GM12872 (cell line): ENCODE results near the gene CLEC19A.

Source experiments
- TF ChIP-seq, protein P1 (sequence below): IDR thresholded peaks from 3 replicates; pipeline ENCODE4 v1.5.1; 2011; ENCODE audit warnings: low read depth, mild to moderate bottlenecking, low read length, moderate library complexity; ENCODE audit not compliant: insufficient read depth

CLEC19A gene

DNA sequence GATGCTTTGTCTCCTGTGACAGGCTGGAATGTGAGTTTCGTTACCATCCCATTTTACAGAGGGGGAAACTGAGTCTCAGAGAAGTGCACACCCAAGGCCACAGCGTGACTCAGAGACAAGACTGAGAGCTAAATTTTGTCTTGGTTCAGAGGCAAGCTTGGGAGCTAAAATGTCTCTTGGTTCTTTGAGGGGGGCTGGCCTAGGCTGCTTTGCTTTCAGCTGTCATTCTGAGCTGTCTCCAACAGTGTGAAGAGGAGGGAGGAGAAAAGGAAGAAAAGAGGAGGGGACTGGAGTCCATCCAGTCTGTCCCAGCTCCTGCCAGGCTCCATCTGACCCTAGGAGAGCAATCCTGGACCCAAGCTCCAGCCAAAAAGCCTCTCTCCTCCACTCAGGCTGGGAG, at the start of gene CLEC19A:
Gene CLEC19A (plus strand): TSS at position 301 of the 400 bp plus-strand sequence. CDS start 121 bp downstream, outside the sequence.
- TF ChIP-seq, protein P1, sequence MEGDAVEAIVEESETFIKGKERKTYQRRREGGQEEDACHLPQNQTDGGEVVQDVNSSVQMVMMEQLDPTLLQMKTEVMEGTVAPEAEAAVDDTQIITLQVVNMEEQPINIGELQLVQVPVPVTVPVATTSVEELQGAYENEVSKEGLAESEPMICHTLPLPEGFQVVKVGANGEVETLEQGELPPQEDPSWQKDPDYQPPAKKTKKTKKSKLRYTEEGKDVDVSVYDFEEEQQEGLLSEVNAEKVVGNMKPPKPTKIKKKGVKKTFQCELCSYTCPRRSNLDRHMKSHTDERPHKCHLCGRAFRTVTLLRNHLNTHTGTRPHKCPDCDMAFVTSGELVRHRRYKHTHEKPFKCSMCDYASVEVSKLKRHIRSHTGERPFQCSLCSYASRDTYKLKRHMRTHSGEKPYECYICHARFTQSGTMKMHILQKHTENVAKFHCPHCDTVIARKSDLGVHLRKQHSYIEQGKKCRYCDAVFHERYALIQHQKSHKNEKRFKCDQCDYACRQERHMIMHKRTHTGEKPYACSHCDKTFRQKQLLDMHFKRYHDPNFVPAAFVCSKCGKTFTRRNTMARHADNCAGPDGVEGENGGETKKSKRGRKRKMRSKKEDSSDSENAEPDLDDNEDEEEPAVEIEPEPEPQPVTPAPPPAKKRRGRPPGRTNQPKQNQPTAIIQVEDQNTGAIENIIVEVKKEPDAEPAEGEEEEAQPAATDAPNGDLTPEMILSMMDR: no peak

DNA sequence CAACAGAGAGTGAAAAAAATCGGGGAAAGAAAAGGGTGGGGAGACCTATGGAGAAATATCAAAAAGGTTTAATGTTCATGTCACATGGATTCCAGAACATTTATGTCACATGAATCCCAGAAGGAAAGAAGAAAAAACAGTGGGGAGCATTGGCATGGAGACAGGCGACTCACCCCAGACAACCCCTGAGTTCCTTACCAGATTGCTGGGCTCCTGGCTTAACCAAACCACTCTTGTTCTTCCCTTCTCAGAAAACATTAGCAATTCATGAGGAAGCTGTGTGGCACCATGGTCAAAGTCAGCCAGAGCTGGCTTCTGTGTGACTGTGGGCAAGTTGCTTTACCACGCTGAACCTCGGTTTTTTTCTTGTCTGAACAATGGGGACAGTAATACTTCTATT, 49.6 kb upstream of the CLEC19A start:
- TF ChIP-seq, protein P1: no peak

DNA sequence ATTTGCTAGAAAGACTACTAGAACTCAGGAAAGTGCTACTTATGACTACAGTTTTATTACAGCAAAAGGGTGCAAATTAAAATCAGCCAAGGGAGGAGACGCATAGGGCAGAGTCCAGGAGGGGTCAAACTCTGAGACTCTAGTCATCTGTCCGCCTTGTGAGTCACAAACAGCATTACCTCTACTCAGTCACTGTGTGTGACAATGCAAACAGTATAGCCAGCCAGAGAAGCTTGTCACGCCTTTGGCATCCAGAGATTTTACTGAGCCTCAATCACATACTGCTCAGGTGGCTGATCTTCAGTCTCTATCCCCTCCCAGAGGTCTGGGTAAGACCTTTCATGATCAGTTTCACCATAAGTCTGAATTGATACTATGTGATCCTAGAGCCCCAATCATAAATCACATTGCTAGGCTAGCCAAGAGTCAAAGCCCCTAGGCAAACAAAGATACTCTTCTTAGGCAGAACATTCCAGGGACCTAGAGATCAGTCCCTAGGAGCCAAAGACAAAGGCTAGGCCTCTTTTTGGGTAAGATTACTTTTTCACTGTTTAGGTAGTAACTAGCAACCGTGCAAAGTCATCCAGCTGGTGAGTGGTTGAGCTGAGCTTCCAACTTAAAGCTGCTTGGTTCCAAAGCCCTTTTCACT, 48.8 kb upstream of the CLEC19A start:
- TF ChIP-seq, protein P1: no peak

DNA sequence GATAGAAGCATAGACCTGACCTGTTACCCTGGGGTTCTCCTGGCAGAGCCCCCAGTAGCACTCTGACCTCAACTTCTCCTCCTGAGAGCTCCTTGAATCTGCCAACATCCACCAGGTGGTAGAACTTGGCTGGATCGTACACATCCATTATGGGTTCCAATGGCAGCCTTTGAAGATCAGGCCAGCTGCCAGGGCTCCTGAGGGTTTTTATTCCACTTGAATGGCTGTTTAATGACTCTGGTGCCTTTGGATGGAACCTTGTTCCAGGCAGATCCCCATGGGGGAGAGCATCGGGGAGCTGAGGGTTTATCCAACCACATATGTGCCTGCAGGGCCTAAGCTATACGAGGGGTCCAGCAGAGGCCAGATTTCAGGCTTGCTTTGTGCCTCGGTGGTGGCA, 47.1 kb upstream of the CLEC19A start:
- TF ChIP-seq, protein P1: no peak

DNA sequence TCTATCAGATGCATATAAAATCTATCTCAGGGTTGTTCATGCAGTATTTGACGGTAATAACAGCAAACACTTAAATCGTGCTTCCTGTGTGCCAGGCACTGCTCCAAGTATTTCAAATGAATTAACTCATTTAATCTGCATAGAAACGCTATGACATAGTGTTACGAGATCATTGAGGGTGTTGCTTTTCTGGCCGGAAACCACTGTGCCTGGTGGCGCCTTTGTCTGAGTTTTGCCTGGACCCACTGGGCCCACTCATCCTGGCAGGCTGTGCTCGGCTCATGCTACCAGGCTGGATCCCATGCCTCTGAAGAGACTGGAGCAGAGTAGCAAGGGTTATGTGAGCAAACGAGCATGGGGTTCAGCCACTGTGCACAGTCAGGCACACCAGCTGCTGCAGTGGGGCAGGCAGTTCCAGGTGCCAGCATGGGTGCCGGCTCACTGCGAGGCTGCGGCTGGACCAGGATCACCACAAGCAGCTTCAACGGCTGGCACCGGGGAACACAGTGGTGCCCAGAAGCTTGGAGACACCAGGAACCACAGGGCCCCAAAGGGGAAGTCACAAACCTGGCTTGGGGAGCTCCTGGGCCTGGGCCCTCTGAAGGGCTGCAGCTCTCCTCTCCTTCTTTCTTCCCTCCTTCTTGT, 45.9 kb upstream of the CLEC19A start:
- TF ChIP-seq, protein P1: no peak

DNA sequence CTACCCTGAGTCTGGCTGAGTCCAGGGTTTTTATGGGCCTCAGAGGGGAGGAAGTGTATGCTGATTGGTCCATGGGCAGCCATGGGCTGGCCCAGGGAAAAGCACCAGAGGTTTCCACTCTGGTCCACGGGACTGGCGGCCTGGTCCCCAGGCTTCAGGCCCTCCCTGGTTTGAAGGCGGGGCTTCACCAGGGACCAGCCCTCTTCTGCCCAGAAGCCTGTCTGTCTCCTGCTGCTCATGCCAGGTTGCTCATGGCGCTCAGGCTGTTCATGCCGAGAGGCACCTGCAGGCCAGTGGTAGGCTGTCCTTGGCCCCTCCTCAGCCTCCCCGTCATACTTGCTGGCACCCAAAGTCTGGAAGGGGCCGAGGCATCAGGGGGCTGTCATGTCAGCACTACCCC, 45.0 kb upstream of the CLEC19A start:
- TF ChIP-seq, protein P1: no peak

DNA sequence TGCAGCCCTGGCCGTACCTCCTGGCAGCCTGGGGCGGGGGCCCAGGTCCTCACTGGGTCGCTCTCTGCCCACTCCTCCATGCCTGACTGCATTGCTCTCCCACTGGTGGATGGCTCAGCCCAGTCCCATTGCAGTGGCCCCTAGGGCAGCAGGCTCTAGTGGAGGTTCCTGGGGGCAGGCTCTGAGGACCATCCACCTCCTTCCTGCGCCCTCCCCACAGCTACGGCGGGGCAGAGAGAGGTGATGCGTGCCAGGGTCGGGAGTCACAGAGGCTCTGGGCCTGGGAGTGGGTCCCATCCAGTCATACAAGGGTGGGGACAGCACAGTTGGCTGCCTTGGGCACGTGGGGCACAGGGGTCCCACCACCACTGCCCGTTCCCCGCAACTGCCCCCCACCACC, 44.0 kb upstream of the CLEC19A start:
- TF ChIP-seq, protein P1: no peak
